Measurements from ENCODE around the gene MEIOB.
"Not testable (repeated sequence)": the region's sequence is repeated elsewhere in the genome, so short reads cannot be mapped to it uniquely, and the experiment has no call there.

The MEIOB gene

GRCh38 chr16:1871974-1872635 lies at the start of gene MEIOB:
Gene MEIOB, minus strand, starts transcription at chr16:1872164. Its CDS starts 3,989 bp downstream, at chr16:1868175.
- DNase-seq = peak; percentile 59 to 67
- TF ChIP-seq POLR2A (IDR thresholded peaks at IDR 0.05; ENCODE audit: low read length) = no peak

- DNase-seq = peak; percentile 24 to 47
- no peak for TF ChIP-seq POLR2A (IDR thresholded peaks at IDR 0.05; ENCODE audit: low read length)
- no peak for TF ChIP-seq GATA1 (IDR thresholded peaks at IDR 0.05; ENCODE audit: low read depth, low read length)
Measured at GRCh38 chr16:1920727-1921171, 48.8 kb upstream of the MEIOB start.

- not testable (repeated sequence) for DNase-seq
Measured at GRCh38 chr16:1920122-1920521, 48.2 kb upstream of the MEIOB start.

GRCh38 chr16:1919327-1919998 lies 47.5 kb upstream of the MEIOB start:
- no peak for DNase-seq

GRCh38 chr16:1918351-1919326 lies 46.7 kb upstream of the MEIOB start, which contains the start of gene HS3ST6:
Gene HS3ST6, minus strand, starts transcription at chr16:1918415. Its CDS starts 92 bp downstream, at chr16:1918323.
- TF ChIP-seq POLR2A (IDR thresholded peaks at IDR 0.05; ENCODE audit: low read length) = no peak
- TF ChIP-seq GATA1 (IDR thresholded peaks at IDR 0.05; ENCODE audit: low read depth, low read length) = no peak
- DNase-seq = no peak

More at GRCh38 chr16:1919327-1919998, 47.5 kb upstream of the MEIOB start:
- TF ChIP-seq GATA1 (IDR thresholded peaks at IDR 0.05; ENCODE audit: low read depth, low read length) (no peak), POLR2A (IDR thresholded peaks at IDR 0.05; ENCODE audit: low read length) (no peak)

GRCh38 chr16:1917665-1918350 lies 45.8 kb upstream of the MEIOB start:
- DNase-seq = no peak
- no peak for TF ChIP-seq GATA1 (IDR thresholded peaks at IDR 0.05; ENCODE audit: low read depth, low read length)
- no peak for TF ChIP-seq POLR2A (IDR thresholded peaks at IDR 0.05; ENCODE audit: low read length)

- no peak for TF ChIP-seq GATA1 (IDR thresholded peaks at IDR 0.05; ENCODE audit: low read depth, low read length)
- no peak for TF ChIP-seq POLR2A (IDR thresholded peaks at IDR 0.05; ENCODE audit: low read length)
- no peak for DNase-seq
Measured at GRCh38 chr16:1917056-1917664, 45.2 kb upstream of the MEIOB start.

GRCh38 chr16:1916640-1916990 lies 44.7 kb upstream of the MEIOB start:
- TF ChIP-seq POLR2A (IDR thresholded peaks at IDR 0.05; ENCODE audit: low read length) (no peak), GATA1 (IDR thresholded peaks at IDR 0.05; ENCODE audit: low read depth, low read length) (no peak)
- no peak for DNase-seq

GRCh38 chr16:1915732-1916639 lies 44.0 kb upstream of the MEIOB start:
- DNase-seq = no peak
- TF ChIP-seq GATA1 (IDR thresholded peaks at IDR 0.05; ENCODE audit: low read depth, low read length) (no peak), POLR2A (IDR thresholded peaks at IDR 0.05; ENCODE audit: low read length) (no peak)

GRCh38 chr16:1914988-1915387 lies 43.0 kb upstream of the MEIOB start:
- TF ChIP-seq POLR2A (IDR thresholded peaks at IDR 0.05; ENCODE audit: low read length) (no peak), GATA1 (IDR thresholded peaks at IDR 0.05; ENCODE audit: low read depth, low read length) (no peak)
- DNase-seq = no peak

- DNase-seq = no peak
- TF ChIP-seq POLR2A (IDR thresholded peaks at IDR 0.05; ENCODE audit: low read length) (no peak), GATA1 (IDR thresholded peaks at IDR 0.05; ENCODE audit: low read depth, low read length) (no peak)
Measured at GRCh38 chr16:1914084-1914608, 42.2 kb upstream of the MEIOB start.

Measured in erythroblast (primary cell).